Right lung (tissue), 5 donors: ENCODE data around the gene SLC24A1. TPM values are rescaled to one million over a fixed set of nuclear protein-coding genes. Genes with fewer than 3 reads are reported as not detected.

Experiments
- DNase-seq, 2 donors: peaks; one replicate each; pipeline ENCODE4 v3.0.0-alpha.2; 2013
- polyA plus RNA-seq, 5 donors: library from polyadenylated mRNA; unstranded; fragments of 120-200 nt; gene quantifications; one replicate each; pipeline versions ENCODE4 v1.2.1 to v1.2.3, GENCODE V29; 2013; ENCODE audit warnings: inconsistent platforms in 1 of 5, low replicate concordance in 1 of 5; ENCODE audit not compliant: insufficient read length in 5 of 5, insufficient read depth in 1 of 5

Gene SLC24A1
- polyA plus RNA-seq, 5 donors, result 19.5 to 29.7 (median 27.4) TPM

DNA sequence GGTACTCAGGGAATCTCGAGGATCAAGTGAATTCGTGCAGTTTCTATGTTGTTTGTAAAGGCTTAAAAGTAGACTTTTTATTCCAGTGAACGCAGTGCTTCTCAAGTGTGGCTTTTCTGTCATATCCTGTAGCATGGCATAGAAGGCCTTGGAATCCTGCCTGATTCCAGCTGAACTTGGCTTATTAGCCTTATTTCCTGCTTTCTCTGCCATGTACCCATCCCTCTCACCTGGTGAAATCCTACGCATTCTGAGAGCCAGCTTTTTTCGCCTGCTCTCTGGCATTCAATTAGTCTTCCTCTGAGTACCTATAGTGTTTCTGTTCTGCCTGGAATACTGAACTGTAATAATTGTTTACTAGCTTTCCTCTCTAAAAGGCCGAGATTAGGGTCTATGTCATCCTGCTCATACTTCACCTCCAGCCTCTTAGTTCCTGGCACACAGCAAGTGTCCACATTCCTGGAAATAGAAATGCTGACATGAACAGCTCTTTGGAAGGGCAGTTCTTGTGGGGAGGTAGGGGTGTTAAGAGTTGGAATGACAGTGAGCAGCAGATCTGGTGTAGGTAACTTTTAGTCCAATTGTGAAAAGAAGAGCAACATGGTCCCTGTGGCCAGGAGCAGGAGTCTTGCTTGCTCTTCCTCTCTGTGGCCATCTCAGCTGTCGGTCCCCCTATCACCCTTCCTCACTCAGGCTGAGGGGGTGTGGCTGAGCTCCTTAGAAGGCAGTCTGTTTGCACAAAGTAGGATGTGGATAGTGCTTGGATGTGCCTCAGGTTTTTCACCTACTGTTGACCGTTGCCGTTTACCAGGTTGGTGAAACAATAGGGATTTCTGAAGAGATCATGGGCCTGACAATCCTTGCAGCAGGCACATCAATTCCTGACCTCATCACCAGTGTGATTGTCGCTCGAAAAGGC lies 30.4 kb downstream of the SLC24A1 start:
- no peak for DNase-seq

DNA sequence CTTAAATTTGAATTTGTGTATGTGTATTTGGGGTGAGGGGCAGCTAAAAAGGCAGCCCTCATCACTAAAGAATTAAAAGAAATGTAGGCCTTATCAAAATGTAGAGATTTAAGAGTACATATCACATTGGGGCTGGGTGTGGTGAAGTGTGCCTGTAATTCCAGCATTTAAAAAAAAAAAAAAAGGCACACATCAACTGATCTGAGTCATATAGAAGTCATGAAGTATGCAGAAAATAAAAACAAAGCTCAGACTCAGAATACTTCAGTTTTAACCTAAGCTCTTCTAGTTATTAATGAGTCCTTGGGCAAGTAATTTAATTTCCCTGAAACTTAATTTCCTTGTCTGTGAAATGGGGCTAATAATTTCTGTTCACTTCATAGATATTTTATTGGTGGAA lies 31.6 kb downstream of the SLC24A1 start:
- DNase-seq, result no peak

DNA sequence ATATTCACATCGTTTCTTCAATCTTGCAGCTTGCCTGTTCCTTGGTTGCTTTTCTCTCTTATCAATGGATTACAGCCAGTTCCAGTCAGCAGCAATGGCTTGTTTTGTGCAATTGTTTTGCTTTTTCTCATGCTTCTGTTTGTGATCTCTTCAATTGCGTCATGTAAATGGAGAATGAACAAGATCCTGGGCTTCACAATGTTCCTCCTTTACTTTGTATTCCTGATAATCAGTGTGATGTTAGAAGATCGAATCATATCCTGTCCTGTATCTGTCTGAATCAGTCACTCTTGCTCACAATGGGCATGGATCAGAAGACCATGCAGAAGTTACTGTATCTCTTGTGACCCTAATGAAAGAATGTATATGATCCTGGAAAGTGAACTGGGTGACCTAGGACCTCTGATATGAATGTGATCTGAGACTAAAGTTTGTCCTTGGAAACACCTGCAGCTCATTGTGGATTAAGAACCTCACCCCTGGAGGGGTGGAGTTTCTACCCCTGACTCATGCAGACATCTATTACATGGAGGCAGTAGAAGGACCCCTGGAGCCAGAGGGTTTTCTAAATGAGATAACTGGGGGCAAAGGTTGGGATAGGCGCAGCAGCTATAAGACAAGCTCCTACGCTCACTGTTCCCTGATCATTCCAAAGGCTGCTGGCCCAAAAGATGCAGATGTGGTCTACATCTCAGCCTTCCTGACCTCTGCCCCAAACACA lies 32.2 kb downstream of the SLC24A1 start:
- no peak for DNase-seq

DNA sequence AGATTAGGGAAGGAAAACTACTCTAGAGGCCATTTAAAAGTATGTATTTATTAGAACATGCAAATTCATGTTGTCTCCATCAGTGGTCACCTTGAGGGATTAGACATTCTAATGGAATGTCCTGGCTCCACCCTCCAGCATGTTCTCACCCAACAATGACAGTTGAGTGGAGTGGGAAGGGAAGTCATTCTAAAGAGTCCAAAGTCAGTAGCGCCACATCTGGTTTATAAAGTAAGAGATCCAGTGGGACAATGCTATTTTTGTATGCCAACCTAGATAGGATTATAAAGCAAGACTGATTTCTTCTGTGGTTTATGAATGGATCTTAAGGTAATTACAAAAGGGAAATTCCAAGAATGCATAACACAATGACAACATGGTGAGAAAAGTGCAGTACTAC lies 33.3 kb downstream of the SLC24A1 start:
- no peak for DNase-seq

DNA sequence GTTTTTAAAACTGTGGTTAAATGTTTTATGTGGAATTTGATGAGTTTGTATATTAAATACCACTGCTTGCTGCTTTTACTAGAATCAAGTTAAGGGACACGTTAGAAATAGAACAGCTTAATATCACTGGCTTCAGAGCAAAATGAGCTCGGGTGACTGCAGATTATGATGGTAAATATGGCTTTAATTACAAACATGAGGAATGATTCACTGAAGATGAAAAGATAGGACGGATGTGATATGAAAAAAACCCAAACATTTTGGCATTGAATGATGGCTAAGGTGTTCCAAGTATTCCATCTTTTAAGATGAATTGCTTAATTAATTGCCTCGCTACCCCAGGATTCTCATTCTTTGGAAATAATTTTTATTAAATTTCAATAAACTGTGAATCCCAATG lies 33.7 kb downstream of the SLC24A1 start:
- DNase-seq, result no peak

DNA sequence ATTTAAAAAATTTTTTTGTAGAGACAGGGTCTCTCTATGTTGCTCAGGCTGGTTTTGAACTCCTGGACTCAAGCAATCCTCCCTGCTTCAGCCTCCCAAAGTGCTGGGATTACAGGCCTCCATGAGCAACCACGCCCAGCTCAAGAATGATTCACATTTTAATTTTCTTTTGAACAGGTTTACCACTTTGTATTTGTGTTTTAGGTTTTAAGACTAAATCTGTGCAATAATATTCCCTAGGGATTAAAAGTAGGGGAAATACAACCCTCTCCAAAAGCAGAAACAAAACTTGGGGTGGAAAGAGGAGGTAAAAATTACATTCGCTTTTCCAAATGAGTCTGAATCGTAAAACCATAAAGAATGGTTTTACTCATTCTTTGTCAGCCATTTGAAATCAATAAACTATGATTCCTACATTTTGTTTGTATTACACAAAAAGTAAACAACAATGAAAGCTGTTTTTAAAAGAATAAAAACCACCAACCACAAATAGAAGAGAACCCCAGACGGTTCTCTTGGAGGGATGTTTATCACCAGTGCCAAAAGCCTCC lies 37.8 kb downstream of the SLC24A1 start:
- DNase-seq, result no peak

DNA sequence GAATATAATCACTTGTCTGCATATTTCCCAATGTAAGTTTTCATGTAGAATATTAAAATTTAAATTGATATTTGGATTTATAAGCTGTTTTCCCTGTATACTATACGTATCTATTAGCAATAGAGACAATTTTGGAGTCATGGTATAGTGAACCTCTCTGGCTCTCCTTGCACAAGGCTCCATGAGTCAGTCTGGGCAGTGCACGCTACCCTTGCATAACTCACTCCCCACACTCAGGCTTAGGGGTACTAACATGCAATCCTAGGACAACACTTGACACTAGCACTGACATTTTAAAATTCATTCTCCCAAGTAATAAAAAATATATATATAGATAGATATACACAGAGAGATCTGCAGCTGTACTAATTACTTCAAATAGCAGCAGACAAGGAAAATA lies 39.2 kb downstream of the SLC24A1 start:
- no peak for DNase-seq

DNA sequence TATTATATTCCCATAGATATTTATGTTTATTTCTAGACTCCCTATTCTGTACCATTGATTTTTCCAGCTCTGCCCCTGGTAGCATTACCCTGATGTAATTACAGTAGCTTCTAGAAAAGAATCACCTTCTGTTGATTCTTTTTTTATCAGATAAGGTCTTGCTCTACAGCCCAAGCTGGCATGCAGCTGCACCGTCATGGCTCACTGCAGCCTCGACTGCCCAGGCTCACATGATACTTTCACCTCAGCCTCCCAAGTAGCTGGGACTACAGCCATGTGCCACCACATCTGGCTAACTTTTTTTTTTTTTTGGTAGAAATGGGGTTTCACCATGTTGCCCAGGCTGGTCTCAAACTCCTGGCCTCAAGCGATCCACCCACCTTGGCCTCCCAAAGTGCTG lies 41.8 kb downstream of the SLC24A1 start:
- DNase-seq, result no peak

DNA sequence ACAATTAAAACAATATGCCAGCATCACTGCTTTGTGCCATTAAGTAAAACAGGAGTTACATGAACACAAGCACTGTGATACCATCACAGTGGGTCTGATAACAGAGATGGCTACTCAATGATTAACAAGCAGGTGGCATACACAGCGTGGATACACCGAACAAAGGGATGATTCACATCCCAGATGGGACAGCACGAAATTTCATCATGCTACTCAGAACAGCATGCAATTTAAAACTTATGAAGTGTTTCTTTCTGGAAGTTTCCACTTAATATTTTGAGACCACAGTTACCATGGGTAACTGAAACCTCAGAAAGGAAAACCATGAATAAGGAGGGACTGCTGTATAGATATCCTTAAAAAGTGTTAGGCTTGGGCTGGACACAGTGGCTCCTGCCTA lies 44.5 kb downstream of the SLC24A1 start:
- no peak for DNase-seq

DNA sequence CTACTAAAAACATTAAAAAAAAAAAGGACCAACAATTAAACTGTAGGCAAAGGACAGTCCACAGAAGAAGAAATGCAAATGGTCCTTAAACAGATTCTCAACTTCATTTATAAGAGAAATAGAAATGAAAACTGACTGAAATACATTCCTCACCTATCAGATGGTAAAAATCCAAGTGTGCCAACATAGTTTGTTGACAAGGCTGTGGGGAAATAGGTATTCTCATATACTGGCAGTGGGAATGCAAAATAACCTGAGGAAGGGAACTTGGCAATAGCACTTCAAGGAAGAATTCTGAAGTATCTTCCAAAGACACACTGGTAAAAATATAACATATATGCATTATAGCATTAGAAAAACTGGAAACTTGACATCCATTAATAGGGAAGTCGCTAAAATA lies 53.8 kb downstream of the SLC24A1 start:
- DNase-seq, result no peak

DNA sequence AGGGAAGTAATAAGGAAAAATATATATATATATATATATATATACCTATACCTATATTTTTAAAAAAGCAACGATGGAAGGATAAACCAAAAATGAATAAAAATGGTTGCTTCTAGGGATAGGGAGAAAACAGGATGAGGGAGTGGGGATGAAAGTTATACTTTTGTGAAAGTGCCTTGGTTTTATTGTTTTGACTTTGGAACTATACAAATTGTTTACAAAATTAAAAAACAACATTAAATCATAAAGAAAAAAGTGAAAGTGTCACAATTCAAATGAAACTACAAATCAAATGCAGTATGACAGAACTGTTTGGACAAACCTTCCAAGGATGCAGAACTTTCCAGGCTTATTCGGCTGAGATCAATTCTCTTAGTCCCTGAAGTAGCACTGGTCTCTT lies 54.4 kb downstream of the SLC24A1 start:
- no peak for DNase-seq

DNA sequence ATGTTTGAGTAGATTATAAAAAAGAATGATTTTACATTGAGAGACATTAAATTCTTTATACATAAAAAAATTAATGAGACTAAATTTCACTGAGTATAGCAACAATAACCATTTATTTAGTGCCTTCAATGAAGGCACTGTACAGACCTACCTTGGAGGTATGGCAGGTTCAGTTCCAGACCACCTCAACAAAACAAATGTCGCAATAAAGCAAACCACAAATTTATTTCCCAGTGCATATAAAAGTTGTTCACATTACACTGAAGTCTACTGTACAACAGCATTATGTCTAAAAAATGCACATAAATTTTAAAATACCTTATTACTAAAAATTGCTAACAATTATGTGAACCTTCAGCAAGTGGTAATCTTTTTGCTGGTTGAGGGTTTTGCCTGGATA lies 58.8 kb downstream of the SLC24A1 start:
- DNase-seq, result no peak

DNA sequence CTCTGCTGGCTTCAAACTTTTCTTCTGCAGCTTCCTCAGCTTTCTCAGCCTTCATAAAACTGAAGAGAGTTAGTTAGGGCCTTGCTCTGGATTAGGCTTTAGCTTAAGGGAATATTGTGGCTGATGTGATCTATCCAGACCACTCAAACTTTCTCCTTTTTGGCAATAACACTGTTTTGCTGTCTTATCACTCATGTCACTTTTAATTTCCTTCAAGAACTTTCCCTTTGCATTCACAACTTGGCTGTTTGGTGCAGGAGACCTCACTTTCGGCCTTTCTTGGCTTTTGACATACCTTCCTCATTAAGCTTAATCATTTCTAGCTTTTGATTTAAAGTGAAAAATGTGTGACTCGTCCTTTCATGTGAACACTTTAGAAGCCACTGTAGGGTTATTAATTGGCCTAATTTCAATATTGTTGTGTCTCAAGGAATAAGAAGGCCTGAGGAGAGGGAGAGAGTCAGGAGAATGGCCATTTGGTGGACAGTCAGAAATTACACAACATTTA lies 60.7 kb downstream of the SLC24A1 start:
- no peak for DNase-seq

DNA sequence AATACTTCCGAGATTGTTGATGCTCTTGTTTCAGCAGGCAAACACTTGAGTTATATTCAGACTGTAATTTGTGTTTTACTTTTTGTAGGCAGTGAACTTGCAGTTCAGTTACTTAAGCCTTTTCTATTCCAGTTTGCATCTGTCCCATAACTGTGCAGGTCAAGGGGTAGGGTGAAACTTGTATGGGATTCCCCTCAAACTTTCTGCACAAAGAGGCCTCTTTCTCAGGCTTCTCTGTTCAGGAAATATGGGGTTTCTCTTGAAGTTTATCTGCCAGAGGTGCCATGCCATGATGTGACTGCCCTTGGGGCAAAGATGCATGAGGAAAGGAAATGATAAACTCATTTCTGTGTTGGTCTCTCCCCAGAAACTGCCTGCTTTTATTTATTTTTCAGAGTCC lies 66.7 kb downstream of the SLC24A1 start:
- no peak for DNase-seq

DNA sequence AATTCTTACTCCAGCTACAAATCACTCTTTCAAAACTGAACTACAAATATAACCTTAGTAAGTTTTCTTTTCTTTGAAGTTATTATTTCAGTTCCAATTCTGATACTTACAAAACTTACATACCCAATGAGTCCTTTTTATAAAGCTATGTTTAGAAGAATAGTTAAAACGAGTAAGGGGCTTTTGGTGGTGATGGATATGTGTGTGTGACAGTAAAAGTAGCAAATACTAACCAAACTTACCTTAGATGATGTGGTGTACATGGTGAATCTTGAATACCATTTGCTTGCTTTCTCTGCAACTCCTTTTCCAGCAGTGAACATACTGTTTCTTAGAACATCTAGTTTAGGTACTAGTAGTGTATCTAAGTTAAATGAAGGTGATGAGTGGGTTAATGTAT lies 68.4 kb downstream of the SLC24A1 start:
- DNase-seq, result no peak

DNA sequence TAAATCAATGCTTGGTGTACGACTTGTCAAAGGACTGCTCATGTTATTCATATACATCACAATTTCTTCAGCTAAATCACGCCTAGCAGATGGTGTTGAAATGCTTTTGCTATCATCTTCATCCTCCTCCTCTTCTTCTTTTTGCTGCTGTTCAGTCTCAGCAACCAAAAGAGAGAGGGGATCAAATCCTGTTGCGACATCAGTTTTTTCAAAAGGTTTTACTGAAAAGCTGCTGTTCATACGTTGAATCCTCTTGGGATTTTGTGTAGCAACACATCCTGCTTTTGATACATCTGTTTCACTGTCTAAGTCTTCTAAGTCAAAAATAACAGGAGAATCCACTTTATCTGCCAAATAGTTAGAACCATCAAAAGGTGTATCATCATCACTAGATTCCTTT lies 69.0 kb downstream of the SLC24A1 start:
- no peak for DNase-seq

DNA sequence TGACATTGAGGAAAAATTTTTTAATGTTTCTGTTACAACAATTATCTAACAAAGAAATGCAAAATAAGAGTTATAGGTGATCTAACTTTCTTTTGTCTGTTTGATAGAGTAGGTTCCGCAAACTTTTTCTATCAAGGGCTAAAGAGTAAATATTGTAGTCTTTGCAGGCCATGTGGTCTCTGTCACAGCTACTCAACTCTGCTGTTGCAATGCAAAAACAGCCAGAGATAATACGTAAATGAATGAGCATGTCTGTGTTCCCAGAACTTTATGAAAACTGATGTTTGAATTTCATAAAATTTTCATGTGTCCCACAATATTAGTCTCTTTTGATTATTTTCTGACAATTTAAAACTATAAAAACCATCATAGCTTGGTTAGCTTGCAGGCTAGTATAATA lies 73.3 kb downstream of the SLC24A1 start:
- peak; percentile 47 to 56 for DNase-seq

Other genes starting within 250 kb of the SLC24A1 start
- gene IGDCC3, start 243.9 kb upstream of the SLC24A1 start, polyA plus RNA-seq, result 10 to 100 TPM in 3 of 5 donors, 1 to 10 TPM in 2; 5.5 to 12.9 (median 10.8) TPM
- 10 to 100 TPM; 30.0 to 45.0 (median 41.3) TPM for gene IGDCC4, start 199.0 kb upstream of the SLC24A1 start, polyA plus RNA-seq
- gene DPP8, start 104.2 kb upstream of the SLC24A1 start, polyA plus RNA-seq, result 10 to 100 TPM; 20.9 to 34.6 (median 32.1) TPM
- gene HACD3, start 91.5 kb upstream of the SLC24A1 start, polyA plus RNA-seq, result 100 to 1,000 TPM; 150 to 217 (median 169) TPM
- 10 to 100 TPM; 44.0 to 53.3 (median 49.2) TPM for gene INTS14, start 10.8 kb upstream of the SLC24A1 start, polyA plus RNA-seq
- 10 to 100 TPM; 14.3 to 25.4 (median 22.5) TPM for gene DENND4A, start 170.4 kb downstream of the SLC24A1 start, polyA plus RNA-seq
- 100 to 1,000 TPM; 241 to 339 (median 265) TPM for gene RAB11A, start 247.6 kb downstream of the SLC24A1 start, polyA plus RNA-seq